Glutamatergic neuron (in vitro differentiated cells): ENCODE measurements around the gene CAPN2. TPM values are rescaled to one million over a fixed set of nuclear protein-coding genes. Genes with fewer than 3 reads are reported as not detected.
A peak's percentile ranks its signal among the peaks of the same experiment; 100 is the strongest.

ENCODE experiments used
- DNase-seq: peaks from one replicate; pipeline ENCODE4 v3.0.0; 2022
- H3K27ac Mint-ChIP-seq: one replicate; pipeline ENCODE4 v1.8.0; 2020; ENCODE audit warnings: mild to moderate bottlenecking, mixed read lengths, inconsistent platforms; ENCODE audit not compliant: unreplicated experiment
- H3K27me3 Mint-ChIP-seq: one replicate; pipeline ENCODE4 v1.8.0; 2020; ENCODE audit warnings: mild to moderate bottlenecking, moderate library complexity, mixed read lengths, inconsistent platforms; ENCODE audit not compliant: unreplicated experiment
- H3K36me3 Mint-ChIP-seq: one replicate; pipeline ENCODE4 v1.8.0; 2020; ENCODE audit warnings: mild to moderate bottlenecking, mixed read lengths, inconsistent platforms; ENCODE audit not compliant: unreplicated experiment
- H3K4me1 Mint-ChIP-seq: one replicate; pipeline ENCODE4 v1.8.0; 2020; ENCODE audit warnings: mild to moderate bottlenecking, low read depth, mixed read lengths, inconsistent platforms; ENCODE audit not compliant: unreplicated experiment
- H3K4me3 Mint-ChIP-seq: one replicate; pipeline ENCODE4 v1.8.0; 2020; ENCODE audit warnings: mild to moderate bottlenecking, mixed read lengths, inconsistent platforms; ENCODE audit not compliant: unreplicated experiment
- H3K9me3 Mint-ChIP-seq: one replicate; pipeline ENCODE4 v1.8.0; 2020; ENCODE audit warnings: mild to moderate bottlenecking, moderate library complexity, mixed read lengths, inconsistent platforms; ENCODE audit not compliant: unreplicated experiment
- CTCF ChIP-seq: fragments of 200-600 bp; sonication (generic); IDR thresholded peaks from one replicate; pipeline ENCODE4 v1.5.0; 2021; ENCODE audit not compliant: partially characterized antibody, unreplicated experiment
- total RNA-seq: library from RNA; stranded (reverse); fragmentation: NEBNext Ultra II Directional; extraction: Animal tissue kit (Norgen Biotek cat#: 25700); gene quantifications from one replicate; pipeline ENCODE4 v1.2.1, GENCODE V29; 2021; ENCODE audit not compliant: unreplicated experiment

Gene CAPN2
- total RNA-seq, 1 donor from 2014 or later: 25.6 TPM

DNA sequence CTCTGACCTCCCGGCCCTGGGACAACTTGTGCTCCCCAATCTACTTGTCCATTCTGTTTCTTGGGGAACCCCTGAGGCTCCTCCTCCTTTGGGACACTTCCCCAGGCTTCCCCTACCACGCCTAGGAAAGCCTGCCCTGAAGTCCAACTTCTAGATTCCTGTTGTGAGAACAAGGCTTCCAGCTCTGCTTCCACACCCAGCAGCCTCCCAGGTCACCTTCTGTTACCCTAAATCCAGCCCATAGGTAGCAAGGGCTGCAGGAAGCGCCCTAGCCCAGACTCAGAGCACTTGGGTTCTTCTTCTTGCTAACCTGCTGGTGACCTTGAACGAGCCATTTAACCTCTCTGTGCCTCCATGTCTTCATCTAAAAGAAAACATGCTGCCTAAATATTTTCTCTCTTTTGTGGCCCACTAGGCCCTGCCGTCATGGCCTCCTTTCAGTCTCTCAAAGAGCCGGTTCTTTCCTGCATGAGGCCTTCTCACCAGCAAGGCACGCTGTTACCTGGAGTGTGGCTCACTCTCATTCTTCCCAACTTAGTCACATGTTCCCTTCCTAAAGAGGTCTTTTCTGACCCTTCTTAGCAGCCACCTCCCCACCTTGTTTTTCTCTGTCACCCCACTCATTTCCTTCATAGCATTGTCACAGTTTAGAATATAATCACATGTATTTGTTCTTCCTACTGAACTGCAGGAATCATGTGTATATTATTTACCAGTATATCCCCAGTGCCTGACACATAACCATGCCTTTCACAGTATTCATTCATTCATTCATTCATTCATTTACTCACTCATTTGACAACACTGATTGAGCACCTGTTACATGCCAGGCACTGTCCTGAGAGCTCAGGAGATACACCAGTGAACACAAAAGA lies 1.4 kb downstream of the CAPN2 start:
- Mint-ChIP-seq H3K27me3 (peaks cover 6% of the 10 kb centered on the region), H3K36me3 (peaks cover 5% of the 10 kb centered on the region), H3K4me3 (peak overlapping the region; percentile 84), H3K4me1 (no peaks in the 10 kb centered on the region), H3K27ac (no peak overlapping the region), H3K9me3 (peaks cover 2% of the 10 kb centered on the region)
- TF ChIP-seq CTCF: no peak
- no peak for DNase-seq

- no peak for DNase-seq
- no peak for TF ChIP-seq CTCF
- Mint-ChIP-seq H3K4me3 (no peak overlapping the region), H3K4me1 (no peaks in the 10 kb centered on the region), H3K36me3 (peaks cover 5% of the 10 kb centered on the region), H3K27me3 (peaks cover 6% of the 10 kb centered on the region), H3K27ac (no peak overlapping the region), H3K9me3 (peaks cover 2% of the 10 kb centered on the region)
Measured at GRCh38 chr1:223714421-223714724, 2.0 kb downstream of the CAPN2 start.

DNA sequence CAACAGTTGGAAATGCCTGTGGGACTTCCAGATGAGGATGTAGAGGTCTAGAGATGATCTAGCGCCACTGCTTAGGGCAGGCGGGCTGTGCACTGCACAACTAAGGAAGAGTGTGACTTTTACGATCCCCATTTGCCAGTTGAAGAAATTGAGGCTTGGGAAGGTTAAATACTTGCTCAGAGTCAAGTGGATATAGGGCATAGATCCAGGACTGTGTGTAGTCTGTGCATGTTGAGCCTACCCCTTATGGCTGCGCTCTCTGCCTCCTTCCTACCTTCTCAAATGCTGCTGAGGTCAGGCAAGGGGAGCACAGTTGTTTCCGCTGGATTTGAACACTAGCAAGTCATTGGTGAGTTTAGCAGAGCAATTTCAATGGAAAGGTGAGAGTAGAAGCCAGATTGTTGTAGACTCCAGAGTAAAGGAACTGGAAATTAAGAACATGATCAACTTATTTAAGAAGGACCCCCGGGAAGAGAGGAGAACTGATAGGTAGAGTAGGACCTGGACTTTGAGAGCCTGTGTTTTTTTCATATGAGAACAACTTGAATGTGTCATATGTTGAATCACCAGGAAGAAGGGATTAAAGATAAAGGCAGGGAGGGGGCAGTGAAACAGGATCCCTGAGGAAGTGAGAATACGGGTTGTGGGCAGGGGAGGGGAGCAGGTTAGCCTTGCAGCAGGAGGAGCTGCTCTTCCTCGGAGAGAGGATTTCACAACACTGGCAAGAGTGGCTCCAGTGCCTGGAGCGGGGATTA lies 2.7 kb downstream of the CAPN2 start:
- no peak overlapping the region for H3K27ac Mint-ChIP-seq
- H3K36me3 Mint-ChIP-seq: peaks cover 5% of the 10 kb centered on the region
- H3K4me1 Mint-ChIP-seq: no peaks in the 10 kb centered on the region
- peaks cover 2% of the 10 kb centered on the region for H3K9me3 Mint-ChIP-seq
- DNase-seq: no peak
- H3K4me3 Mint-ChIP-seq: no peak overlapping the region
- no peak for TF ChIP-seq CTCF
- peaks cover 6% of the 10 kb centered on the region for H3K27me3 Mint-ChIP-seq

DNA sequence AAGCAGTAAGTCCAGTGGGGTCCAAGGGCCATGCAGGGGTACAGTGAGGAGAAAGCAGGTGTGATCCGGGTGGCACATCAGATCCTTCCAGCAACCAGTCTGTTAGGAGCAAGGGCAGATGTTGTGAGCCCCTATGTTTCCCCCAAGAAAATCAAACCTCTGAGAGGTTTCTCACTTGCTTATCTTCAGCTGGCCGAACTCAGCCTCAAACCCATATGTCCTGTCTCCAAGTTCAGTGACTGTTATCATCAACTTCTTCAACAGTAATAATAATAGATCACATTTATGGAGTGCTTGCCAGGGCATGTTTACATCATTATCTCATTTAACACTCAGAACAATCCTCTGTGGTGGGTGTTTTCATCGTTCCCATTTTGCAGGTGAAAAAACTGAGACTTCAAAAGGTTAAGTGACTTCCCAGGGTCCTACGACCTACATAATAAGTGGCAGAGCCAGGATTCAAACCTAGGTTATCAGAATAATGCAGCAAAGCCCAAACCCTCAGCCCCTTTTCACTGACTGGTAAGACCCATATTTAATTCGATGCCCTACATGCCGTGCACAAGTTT lies 3.3 kb downstream of the CAPN2 start:
- H3K27ac Mint-ChIP-seq: no peak overlapping the region
- DNase-seq: no peak
- no peak overlapping the region for H3K4me3 Mint-ChIP-seq
- peaks cover 2% of the 10 kb centered on the region for H3K9me3 Mint-ChIP-seq
- H3K36me3 Mint-ChIP-seq: peaks cover 5% of the 10 kb centered on the region
- no peaks in the 10 kb centered on the region for H3K4me1 Mint-ChIP-seq
- H3K27me3 Mint-ChIP-seq: peaks cover 6% of the 10 kb centered on the region
- no peak for TF ChIP-seq CTCF
